ENCODE data around the gene AARS1. TPM values are rescaled to one million over a fixed set of nuclear protein-coding genes. Genes with fewer than 3 reads are reported as not detected.
"Not testable (repeated sequence)": the region's sequence is repeated elsewhere in the genome, so short reads cannot be mapped to it uniquely, and the experiment has no call there.

AARS1 gene
- 118 TPM for polyA plus RNA-seq (2013, experiment 1 of 2)
- polyA plus RNA-seq (2013, experiment 2 of 2), result 105 TPM

DNA sequence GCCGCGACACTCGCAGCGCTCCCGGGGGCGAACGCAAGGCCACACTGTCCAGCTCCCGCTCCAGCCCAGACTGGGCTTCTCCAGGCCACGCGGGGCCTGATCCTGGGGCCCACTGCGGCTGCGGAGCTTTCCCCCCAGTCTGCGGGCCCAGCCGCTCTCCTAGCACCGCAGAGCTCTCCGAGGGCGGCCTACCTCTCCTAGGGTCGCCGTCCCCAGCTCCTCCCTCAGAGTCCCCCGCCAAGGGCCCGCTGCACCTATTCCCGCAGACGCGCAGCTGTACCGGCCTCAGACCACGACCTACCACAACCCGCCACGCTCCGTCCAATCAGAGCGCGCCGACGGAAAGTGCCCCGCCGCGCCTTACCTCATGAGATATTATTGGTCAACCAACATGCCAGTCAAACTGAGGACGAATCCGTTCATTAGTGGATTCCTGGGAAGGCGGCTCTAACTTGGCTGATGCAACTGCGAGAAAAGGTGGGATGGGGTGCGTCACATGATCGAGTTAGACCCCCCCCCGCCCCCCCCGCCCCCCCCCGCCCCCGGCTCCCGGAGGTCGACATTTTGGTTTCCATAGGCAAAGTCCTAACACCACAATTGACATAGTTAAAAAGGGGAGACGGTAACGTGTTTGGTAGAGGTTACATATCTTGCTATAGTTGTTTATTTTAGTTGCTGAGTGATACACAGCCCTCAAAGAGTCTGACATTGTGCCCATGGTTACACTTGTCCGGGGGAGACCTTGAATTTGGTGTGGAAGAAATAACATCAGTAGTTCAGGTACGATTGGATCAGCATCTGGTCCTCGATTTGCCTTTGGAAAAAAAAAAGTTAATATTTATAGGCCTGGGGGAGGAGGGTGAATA, at the start of gene AARS1:
Gene AARS1 (minus strand): TSS at position 278 of the 866 bp plus-strand sequence. CDS start 6,743 bp downstream, outside the sequence.
- Histone ChIP-seq H3K4me1 (ENCODE audit: control insufficient read depth, insufficient read depth, low read length, poor library complexity, severe bottlenecking) (no peaks in the 10 kb centered on the region), H3K27ac (ENCODE audit: low read depth, low read length, severe bottlenecking) (peak within 1 kb of the TSS; percentile 99), H3K36me3 (ENCODE audit: control insufficient read depth, insufficient read depth, low read length) (peaks cover 21% of the 10 kb centered on the region), H3K9me3 (ENCODE audit: control insufficient read depth, low read length) (no peaks in the 10 kb centered on the region), H3K4me3 (ENCODE audit: extremely low read depth, insufficient read depth, low read length, poor library complexity, severe bottlenecking) (peak within 1 kb of the TSS; percentile 81)
- 2 to 4% methylated on average over 23 to 40 of the region's 53 CpGs for WGBS, 2 experiments (ENCODE audit: insufficient coverage in 2 of 2)

DNA sequence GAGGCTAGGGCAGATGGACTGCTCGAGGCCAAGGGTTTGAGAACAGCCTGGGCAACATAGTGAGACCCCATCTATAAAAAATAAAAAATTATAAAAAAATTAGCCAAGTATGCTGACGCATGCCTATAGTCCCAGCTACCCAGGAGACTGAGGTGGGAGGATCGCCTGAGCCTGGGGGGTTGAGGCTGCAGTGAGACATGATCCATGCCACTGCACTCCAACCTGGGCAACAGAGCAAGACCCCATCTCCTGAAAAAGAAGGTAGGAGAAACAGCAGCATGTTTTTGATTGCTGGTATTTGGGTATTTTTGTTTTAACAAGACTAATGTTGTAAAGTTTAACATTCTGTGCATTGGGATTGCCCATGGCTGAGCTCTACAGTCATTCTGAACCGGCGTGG, 48.5 kb upstream of the AARS1 start:
- WGBS, 2 experiments (ENCODE audit: insufficient coverage in 2 of 2), result 100% methylated on average over 4 to 5 of the region's 5 CpGs
- Histone ChIP-seq H3K27ac (ENCODE audit: low read depth, low read length, severe bottlenecking) (no peak overlapping the region), H3K36me3 (ENCODE audit: control insufficient read depth, insufficient read depth, low read length) (peaks cover 36% of the 10 kb centered on the region), H3K9me3 (ENCODE audit: control insufficient read depth, low read length) (no peaks in the 10 kb centered on the region), H3K4me1 (ENCODE audit: control insufficient read depth, insufficient read depth, low read length, poor library complexity, severe bottlenecking) (peaks cover 2% of the 10 kb centered on the region), H3K4me3 (ENCODE audit: extremely low read depth, insufficient read depth, low read length, poor library complexity, severe bottlenecking) (no peak overlapping the region)

DNA sequence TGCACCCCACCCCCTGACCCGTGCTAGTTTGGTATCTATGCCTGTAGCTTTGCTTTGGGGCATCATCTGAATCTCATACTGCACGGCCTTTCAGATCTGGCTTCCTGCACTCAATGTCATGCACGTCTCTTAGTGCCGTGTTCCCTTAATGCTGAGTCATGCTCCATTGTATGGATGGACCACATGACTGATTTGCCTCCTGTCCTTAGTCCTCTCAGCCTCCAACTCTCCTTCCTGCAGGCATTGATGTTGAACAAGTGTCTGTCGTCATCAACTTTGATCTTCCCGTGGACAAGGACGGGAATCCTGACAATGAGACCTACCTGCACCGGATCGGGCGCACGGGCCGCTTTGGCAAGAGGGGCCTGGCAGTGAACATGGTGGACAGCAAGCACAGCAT, 43.4 kb upstream of the AARS1 start:
- H3K9me3 ChIP-seq (ENCODE audit: control insufficient read depth, low read length); H3K4me3 ChIP-seq (ENCODE audit: extremely low read depth, insufficient read depth, low read length, poor library complexity, severe bottlenecking); H3K27ac ChIP-seq (ENCODE audit: low read depth, low read length, severe bottlenecking); H3K4me1 ChIP-seq (ENCODE audit: control insufficient read depth, insufficient read depth, low read length, poor library complexity, severe bottlenecking): not testable (repeated sequence)
- H3K36me3 ChIP-seq (ENCODE audit: control insufficient read depth, insufficient read depth, low read length), result peaks cover 71% of the 10 kb centered on the region
- WGBS, 2 experiments (ENCODE audit: insufficient coverage in 2 of 2), result 94 to 98% methylated on average over 4 of the region's 12 CpGs

DNA sequence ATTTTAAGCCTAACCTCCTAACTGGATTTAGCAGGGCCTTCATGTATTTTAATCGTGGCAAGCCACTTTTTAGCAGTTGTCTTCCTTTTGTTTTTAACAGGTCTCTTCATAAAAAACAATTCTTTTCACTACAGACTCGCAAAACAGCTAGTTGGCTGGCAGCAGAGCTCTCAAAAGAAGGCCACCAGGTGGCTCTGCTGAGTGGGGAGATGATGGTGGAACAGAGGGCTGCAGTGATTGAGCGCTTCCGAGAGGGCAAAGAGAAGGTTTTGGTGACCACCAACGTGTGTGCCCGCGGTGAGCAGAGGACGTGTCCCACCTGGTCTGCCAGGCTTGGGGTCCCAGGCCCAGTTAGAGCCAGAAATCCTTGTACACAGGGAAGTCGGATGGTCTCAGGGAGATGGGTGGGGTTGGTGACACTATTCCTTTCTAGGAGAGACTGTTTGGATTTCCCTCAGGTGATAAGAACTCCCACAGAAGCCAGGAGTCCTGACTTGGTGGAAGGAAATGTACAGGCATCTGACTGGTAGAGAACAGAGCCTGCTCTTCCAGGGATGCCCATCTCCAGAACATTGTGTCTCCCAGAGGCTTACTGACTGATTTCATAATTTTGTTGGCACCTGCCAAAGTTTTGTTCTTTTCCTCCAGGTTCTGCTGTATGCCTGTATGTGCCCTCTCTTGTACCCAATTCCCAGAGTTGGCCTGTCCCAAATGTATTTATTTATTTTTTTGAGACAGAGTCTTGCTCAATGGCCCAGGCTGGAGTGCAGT, 42.5 kb upstream of the AARS1 start:
- no peak overlapping the region for H3K4me3 ChIP-seq (ENCODE audit: extremely low read depth, insufficient read depth, low read length, poor library complexity, severe bottlenecking)
- H3K9me3 ChIP-seq (ENCODE audit: control insufficient read depth, low read length), result no peaks in the 10 kb centered on the region
- no peaks in the 10 kb centered on the region for H3K4me1 ChIP-seq (ENCODE audit: control insufficient read depth, insufficient read depth, low read length, poor library complexity, severe bottlenecking)
- H3K27ac ChIP-seq (ENCODE audit: low read depth, low read length, severe bottlenecking), result no peak overlapping the region
- peaks cover 74% of the 10 kb centered on the region for H3K36me3 ChIP-seq (ENCODE audit: control insufficient read depth, insufficient read depth, low read length)
- 85 to 92% methylated on average over 7 to 9 of the region's 9 CpGs for WGBS, 2 experiments (ENCODE audit: insufficient coverage in 2 of 2)

DNA sequence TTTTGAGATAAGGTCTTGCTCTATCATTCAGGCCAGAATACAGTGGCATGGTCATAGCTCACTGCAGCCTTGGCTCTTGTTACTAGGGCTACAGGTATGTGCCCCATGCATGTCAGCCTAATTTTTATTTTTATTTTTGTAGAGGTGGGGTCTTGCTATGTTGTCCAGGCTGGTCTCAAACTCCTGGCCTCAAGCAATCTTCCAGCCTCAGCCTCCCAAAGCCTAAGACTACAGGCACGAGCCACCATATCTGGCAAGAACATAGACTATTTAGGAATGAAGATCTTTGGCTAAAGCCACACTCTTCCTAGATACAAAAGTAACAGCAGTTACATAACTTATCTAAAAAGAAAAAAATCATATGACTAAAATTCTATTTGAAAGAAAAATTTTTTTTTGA, 41.8 kb upstream of the AARS1 start:
- Histone ChIP-seq H3K4me1 (ENCODE audit: control insufficient read depth, insufficient read depth, low read length, poor library complexity, severe bottlenecking) (no peaks in the 10 kb centered on the region), H3K27ac (ENCODE audit: low read depth, low read length, severe bottlenecking) (no peak overlapping the region), H3K4me3 (ENCODE audit: extremely low read depth, insufficient read depth, low read length, poor library complexity, severe bottlenecking) (no peak overlapping the region), H3K9me3 (ENCODE audit: control insufficient read depth, low read length) (no peaks in the 10 kb centered on the region), H3K36me3 (ENCODE audit: control insufficient read depth, insufficient read depth, low read length) (peaks cover 71% of the 10 kb centered on the region)
- WGBS, 2 experiments (ENCODE audit: insufficient coverage in 2 of 2), result no CpG with 5 or more reads among the region's 1 CpG

DNA sequence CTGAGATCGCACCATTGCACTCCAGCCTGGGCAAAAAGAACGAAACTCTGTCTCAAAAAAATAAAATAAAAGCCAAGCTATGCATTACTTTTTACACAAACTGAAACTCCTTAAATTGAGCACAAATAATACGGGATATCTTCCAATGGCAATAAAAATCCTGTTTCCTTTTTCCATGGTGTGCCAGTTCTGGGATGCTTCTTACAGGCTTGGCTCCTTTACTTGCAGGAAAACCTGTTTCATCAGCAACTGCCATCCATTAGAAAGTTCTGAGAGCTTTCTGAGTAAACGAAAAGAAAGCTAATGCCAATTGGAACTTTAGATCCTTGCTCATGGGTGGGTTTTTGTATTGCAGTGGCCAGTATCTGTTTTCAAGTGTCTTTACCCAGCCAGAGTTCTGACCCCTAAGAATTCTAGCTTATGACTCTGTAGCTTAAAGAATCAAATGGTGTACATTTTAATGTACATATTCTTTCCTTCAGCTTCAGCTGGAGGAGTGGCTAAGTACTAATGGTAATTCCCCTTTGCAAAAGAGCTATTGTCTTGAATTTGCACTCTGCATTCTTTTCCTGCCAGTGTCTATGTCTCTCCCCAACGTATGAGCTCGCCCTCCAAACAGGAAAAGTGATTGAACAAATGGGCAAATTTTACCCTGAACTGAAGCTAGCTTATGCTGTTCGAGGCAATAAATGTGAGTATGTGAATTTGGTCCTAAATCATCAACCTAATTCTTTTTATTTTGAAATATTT, 35.9 kb upstream of the AARS1 start:
- Histone ChIP-seq H3K4me3 (ENCODE audit: extremely low read depth, insufficient read depth, low read length, poor library complexity, severe bottlenecking) (no peak overlapping the region), H3K9me3 (ENCODE audit: control insufficient read depth, low read length) (no peaks in the 10 kb centered on the region), H3K36me3 (ENCODE audit: control insufficient read depth, insufficient read depth, low read length) (peaks cover 64% of the 10 kb centered on the region), H3K27ac (ENCODE audit: low read depth, low read length, severe bottlenecking) (no peak overlapping the region), H3K4me1 (ENCODE audit: control insufficient read depth, insufficient read depth, low read length, poor library complexity, severe bottlenecking) (no peaks in the 10 kb centered on the region)
- 90% methylated on average over 3 to 6 of the region's 7 CpGs for WGBS, 2 experiments (ENCODE audit: insufficient coverage in 2 of 2)

DNA sequence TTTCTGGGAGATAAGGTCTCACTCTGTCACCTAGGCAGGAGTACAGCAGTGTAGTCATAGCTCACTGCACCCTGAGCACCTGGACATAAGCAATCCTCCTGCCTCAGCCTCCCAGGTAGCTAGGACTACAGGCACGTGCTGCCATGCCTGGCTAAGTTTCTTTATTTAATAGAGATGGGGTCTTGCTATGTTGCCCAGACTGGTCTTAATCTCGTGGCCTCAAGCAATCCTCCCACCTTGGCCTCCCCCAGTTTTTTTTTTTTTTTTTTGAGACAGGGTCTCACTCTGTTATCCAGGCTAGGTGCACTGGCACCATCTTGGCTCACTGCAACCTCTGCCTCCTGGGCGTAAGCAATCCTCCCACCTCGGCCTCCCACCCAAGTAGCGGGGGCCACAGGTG, 30.8 kb upstream of the AARS1 start:
- no peaks in the 10 kb centered on the region for H3K4me1 ChIP-seq (ENCODE audit: control insufficient read depth, insufficient read depth, low read length, poor library complexity, severe bottlenecking)
- 88 to 100% methylated on average over 3 to 4 of the region's 5 CpGs for WGBS, 2 experiments (ENCODE audit: insufficient coverage in 2 of 2)
- H3K27ac ChIP-seq (ENCODE audit: low read depth, low read length, severe bottlenecking), result no peak overlapping the region
- H3K36me3 ChIP-seq (ENCODE audit: control insufficient read depth, insufficient read depth, low read length), result peaks cover 83% of the 10 kb centered on the region
- no peak overlapping the region for H3K4me3 ChIP-seq (ENCODE audit: extremely low read depth, insufficient read depth, low read length, poor library complexity, severe bottlenecking)
- H3K9me3 ChIP-seq (ENCODE audit: control insufficient read depth, low read length), result no peaks in the 10 kb centered on the region

DNA sequence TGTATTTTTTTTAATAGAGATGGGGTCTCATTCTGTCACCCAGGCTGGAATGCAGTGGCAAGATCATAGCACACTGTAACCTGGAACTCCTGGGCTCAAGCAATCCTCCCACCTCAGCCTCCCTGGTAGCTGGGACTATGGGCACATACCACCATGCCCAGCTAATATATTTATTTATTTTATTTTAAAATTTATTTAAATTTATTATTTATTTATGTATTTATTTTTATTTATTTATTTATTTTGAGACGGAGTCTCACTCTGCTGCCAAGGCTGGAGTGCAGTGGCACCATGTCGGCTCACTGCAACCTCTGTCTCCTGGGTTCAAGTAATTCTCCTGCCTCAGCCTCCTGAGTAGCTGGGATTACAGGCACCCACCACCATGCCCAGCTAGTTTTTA, 18.4 kb upstream of the AARS1 start:
- H3K36me3 ChIP-seq (ENCODE audit: control insufficient read depth, insufficient read depth, low read length), result peaks cover 20% of the 10 kb centered on the region
- 100% methylated on average over 2 of the region's 2 CpGs; no CpG with 5 or more reads in 1 of the 2 experiments for WGBS, 2 experiments (ENCODE audit: insufficient coverage in 2 of 2)
- H3K4me1 ChIP-seq (ENCODE audit: control insufficient read depth, insufficient read depth, low read length, poor library complexity, severe bottlenecking), result peaks cover 11% of the 10 kb centered on the region
- H3K27ac ChIP-seq (ENCODE audit: low read depth, low read length, severe bottlenecking); H3K9me3 ChIP-seq (ENCODE audit: control insufficient read depth, low read length); H3K4me3 ChIP-seq (ENCODE audit: extremely low read depth, insufficient read depth, low read length, poor library complexity, severe bottlenecking): not testable (repeated sequence)

DNA sequence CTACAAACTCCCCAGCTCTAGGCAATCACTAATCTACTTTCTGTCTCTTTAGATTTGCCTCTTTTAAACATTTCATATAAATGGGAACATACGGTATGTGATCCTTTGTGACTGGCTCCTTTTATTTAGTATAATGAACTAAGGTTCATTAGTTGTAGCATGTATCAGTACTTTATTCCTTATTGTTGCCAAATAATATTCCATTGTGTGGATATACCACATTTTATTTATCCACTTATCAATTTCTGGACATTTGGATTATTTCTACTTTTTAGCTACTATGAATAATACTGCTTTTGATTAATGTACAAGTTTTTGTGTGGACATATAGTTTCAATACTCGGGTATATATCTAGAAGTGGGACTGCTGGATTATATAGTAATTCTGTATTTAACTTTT, 17.6 kb upstream of the AARS1 start:
- Histone ChIP-seq H3K9me3 (ENCODE audit: control insufficient read depth, low read length) (no peaks in the 10 kb centered on the region), H3K4me1 (ENCODE audit: control insufficient read depth, insufficient read depth, low read length, poor library complexity, severe bottlenecking) (peaks cover 11% of the 10 kb centered on the region), H3K27ac (ENCODE audit: low read depth, low read length, severe bottlenecking) (no peak overlapping the region), H3K4me3 (ENCODE audit: extremely low read depth, insufficient read depth, low read length, poor library complexity, severe bottlenecking) (no peak overlapping the region), H3K36me3 (ENCODE audit: control insufficient read depth, insufficient read depth, low read length) (peaks cover 23% of the 10 kb centered on the region)
- WGBS, 2 experiments (ENCODE audit: insufficient coverage in 2 of 2), result 80% methylated on average over 1 of the region's 2 CpGs; no CpG with 5 or more reads in 1 of the 2 experiments

DNA sequence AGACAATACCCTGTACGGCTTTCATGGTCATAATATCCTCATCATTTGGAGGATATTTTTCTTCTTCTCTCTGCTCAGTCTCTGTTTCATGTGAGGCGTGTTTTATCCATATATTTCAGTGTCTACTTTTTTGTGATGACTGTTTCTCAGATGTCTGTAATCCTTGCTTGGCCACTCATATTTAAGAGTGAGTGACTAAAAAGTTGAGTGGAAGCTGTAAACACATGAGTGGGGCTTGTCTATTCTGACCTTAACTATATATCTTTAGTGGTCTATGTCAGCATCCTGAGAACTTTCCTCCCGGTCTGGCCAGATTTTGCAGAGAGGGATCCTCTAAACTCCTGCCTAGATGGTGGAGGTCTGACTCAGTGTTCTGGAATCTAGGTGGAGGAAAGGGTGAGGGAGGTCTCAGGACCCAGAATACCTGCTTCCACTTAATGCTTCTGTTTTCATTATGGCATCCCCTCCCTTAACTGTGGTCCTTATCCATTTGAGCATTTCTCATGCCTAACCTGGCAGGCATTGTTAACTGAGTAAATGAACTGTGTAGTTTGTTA, 15.7 kb upstream of the AARS1 start:
- no peak overlapping the region for H3K4me3 ChIP-seq (ENCODE audit: extremely low read depth, insufficient read depth, low read length, poor library complexity, severe bottlenecking)
- H3K9me3 ChIP-seq (ENCODE audit: control insufficient read depth, low read length), result peaks cover 6% of the 10 kb centered on the region
- WGBS, 2 experiments (ENCODE audit: insufficient coverage in 2 of 2), result 67% methylated on average over 1 of the region's 3 CpGs; no CpG with 5 or more reads in 1 of the 2 experiments
- H3K27ac ChIP-seq (ENCODE audit: low read depth, low read length, severe bottlenecking), result no peak overlapping the region
- peaks cover 33% of the 10 kb centered on the region for H3K36me3 ChIP-seq (ENCODE audit: control insufficient read depth, insufficient read depth, low read length)
- peaks cover 5% of the 10 kb centered on the region for H3K4me1 ChIP-seq (ENCODE audit: control insufficient read depth, insufficient read depth, low read length, poor library complexity, severe bottlenecking)

All from mesodermal cell (in vitro differentiated cells).